GM18517 (cell line): ENCODE data around the gene GATD1.
A peak's percentile ranks its signal among the peaks of the same experiment; 100 is the strongest.

Experiments
- ATAC-seq: cut with Tn5 transposase; IDR thresholded peaks from one replicate; pipeline ENCODE4 v1.9.1; 2021; ENCODE audit warnings: mild to moderate bottlenecking, moderate library complexity; ENCODE audit not compliant: unreplicated experiment

Gene GATD1

DNA sequence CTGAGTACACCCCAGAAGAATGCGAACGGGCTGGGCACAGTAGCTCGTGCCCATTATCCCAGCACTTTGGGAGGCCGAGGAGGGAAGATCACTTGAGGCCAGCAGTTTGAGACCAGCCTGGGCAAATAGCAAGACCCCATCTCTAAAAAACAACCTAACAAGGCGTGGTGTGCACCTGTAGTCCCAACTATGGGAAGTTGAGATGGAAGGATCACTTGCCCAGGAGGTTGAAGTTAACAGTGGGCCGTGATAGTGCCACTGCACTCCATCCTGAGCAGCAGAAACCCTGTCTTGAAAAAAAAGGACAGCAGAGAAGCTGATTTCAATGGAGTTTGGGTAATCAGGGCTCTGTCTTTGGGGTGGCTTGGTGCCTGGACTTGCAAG, 35.8 kb upstream of the GATD1 start:
- ATAC-seq = no peak

DNA sequence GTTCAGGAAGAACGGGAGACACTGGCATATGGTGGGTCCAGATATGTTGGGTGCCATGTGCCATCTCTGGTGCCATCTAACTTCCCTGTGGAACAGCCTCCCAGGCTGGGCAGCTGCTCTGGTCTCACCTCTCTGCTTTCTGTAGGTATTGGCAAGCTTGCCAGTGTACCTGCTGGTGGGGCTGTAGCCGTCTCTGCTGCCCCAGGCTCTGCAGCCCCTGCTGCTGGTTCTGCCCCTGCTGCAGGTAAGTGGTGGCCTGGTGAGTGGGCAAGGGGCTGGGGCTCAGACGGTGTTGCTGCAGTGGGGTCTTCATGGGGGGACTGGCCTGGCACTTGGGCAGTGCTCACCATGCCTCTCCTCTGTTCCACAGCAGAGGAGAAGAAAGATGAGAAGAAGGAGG, 35.1 kb upstream of the GATD1 start:
- no peak for ATAC-seq

DNA sequence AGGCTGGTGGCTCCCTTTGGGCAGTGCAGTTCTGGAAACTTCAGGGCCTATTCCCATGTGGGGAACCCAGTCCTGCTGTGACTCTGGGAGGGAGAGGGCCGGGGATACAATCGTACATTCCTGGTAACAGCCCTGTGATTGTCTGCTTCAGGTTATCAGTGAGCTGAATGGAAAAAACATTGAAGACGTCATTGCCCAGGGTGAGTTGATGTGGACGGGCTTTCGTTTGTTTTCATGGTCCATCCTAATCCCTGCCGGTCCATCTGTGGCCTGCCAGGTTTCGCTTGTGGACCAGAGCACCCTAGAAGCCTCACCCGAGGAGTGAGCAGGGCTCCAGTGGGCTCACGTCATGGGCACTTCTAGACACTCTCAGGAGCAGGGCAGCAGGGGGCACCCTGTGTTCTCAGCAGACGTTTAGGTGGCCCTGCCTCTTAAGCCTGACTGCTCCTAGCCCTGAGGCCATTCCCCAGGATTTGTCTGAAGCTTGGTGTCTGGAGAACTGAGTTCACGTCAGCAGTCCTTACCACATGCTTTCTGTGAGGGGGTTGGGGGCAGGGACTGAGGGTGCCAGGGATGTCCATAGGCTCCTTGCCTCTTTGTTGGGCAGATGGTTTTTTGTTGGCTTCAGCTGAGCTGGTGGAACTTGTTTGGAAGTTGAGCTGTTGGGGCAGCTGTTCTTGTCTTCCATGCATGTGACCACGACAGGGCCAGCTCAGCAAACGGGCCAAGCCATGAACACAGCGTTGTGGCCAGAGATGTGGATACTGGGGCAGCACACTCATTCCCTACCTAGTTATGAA, 34.4 kb upstream of the GATD1 start:
- ATAC-seq = no peak

DNA sequence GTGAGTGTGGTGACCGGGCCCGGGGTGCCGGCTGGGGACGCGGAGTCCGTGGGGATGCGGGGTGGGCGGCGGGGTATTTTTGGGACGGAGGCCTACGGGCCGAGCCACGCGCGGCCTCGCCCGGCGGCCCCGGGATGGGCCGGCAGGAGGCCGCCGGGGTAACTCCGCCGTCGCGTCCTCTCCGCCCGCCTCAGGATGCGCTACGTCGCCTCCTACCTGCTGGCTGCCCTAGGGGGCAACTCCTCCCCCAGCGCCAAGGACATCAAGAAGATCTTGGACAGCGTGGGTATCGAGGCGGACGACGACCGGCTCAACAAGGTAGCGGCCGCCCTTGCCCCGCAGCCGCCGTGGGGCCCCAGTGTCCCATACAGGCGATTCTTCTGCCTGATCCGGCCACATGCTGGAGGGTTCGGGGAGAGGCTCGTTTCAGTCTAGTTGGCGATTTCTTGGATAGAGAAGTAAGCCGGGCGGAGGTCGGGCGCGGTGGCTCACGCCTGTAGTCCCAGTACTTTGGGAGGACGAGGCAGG, 32.8 kb upstream of the GATD1 start:
- ATAC-seq = peak; percentile 13

DNA sequence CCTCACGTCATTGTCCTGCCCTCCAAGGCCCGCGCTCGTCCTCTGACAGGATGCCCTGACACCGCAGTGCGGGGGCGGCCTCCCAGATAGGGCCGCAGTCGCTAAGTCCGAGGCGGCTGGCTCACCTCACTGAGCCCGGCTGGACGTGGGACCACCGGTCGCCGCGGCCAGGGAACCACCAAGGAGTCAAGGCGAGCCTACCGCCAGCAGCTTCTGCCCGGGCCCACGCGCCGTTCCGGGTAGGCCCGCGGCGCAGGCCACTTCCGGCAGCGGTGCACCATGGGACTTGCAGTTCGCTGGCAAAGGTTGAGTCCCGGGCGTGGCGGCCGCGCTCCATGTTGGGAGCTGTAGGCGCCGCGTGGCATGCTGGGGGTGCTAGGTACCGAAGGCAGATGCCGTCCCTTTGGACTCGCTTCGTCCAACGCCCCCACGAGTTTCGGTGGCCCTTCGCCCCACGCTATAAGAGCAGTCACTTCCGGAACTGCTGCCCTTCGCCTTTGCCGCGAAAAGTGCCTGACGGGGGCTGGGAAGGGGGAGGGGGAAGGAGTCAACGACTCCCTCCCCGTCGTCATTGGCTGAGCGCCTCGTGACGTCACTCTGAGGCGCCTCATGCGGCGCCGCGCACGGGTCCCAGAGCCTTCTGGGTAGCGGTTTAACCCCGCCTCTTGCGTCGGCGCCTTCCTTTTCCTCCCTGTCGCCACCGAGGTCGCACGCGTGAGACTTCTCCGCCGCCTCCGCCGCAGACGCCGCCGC, 32.2 kb upstream of the GATD1 start, which contains the start of gene RPLP2:
Gene RPLP2, plus strand, starts transcription at position 681 of the 753 bp plus-strand sequence. CDS start 268 bp downstream, outside the sequence.
- ATAC-seq = peak; percentile 75

DNA sequence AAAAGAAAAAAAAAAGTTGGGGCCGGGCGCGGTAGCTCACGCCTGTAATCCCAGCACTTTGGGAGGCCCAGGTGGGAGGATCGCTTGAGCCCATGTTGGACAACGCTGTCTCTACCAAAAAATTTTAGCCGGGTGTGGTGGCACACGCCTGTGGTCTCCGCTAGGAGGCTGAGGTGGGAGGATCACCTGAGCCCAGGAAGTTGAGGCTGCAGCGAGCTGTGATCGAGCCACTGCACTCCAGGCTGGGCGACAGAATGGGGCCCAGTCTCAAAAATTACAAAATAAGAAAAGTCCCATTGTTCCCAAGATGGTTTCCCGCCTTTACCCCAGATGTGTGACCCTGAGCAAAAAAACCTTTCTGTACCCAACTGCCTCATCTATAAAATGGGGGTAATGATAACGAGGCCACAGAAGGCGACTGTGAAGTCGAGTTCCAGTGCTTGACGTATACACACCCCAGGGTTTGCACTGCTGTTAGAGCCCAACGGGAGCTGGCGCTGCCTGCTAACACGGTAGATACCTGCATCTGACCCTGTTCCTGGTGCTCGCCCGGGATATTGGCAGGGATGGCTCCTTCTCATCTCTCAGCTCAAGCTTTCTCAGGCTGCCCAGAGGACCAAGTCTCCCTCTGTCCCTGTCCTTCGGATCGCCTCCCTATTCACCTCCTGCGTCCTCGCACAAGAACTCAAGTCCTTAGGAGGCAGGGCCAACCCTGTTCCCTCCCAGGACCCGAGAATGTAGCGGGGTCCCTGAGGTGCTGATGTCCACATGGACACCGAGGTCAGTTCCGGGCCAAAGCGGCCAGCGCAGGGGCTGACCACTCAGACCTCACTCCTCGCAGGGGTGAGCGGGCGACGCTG, 31.4 kb upstream of the GATD1 start:
- ATAC-seq = no peak

DNA sequence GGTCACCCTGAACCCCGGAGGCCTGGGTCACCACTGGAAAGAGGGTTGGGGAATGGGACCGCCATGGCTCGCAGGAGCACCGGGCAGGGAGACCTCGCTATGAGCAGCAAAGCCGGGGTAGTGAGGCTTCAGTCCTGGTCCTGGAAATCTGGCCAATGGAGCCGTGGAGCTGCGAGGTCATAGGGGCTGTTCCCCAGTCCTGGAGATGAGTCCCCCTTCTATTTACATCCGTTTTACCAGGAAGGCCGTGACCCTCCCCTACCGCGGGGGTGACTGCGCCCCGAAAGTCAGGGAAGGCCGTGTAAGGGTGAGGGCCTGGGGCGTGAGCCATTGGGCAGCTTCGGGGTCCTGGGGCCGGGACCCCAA, 27.3 kb upstream of the GATD1 start:
- no peak for ATAC-seq

DNA sequence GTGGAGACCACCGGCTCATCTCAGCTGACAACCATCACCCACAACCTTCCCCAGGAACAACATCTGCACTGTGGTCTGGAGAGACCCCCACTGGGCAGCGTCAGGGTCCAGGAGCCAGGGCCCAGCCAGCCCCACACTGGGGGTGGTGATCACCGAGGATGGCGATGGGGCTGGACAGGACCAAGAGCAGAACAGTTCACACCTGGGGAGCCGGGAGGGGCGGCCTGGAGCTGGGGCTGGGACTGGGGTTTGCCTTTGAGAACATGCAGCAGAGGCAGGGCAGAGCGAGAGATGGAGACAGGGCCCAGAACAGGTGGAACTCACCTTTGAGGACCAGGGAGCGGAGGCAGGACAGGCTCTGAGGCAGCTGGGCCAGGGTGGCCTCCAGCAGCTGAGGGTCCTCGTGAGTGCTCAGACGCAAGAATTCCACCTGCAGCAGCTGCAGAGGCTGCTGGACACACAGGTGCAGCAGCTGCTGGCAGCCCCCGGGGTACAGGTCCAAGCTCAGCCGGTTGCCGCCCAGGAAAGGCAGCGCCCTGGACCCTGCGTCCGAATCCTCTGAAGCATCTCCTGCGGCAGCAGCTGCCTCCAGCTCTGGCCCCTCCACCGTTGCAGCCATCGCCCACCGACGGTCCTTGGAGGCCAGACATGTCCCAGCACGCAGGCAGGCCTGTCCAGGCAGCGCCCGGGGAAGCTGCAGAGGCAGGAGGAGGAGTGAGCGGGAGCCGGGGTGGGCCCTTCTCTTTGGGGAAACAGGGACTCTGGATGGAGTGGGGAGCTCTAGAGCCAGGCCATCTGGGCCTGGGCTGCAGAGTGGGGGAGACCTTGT, 26.7 kb upstream of the GATD1 start:
- ATAC-seq = no peak

DNA sequence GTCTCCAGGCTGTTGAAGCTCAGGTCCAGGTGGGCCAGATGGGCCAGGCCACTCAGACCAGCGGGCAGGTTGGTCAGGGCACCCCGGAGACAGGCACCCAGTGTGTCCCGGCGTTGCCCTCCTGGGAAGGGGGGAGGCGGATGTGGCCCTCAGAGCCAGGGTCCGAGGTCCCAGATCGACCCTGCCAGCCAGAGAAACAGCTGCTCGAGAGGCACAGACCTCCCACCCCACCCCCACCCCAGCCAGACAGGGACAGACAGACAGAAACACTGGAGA, 26.1 kb upstream of the GATD1 start:
- ATAC-seq = no peak

DNA sequence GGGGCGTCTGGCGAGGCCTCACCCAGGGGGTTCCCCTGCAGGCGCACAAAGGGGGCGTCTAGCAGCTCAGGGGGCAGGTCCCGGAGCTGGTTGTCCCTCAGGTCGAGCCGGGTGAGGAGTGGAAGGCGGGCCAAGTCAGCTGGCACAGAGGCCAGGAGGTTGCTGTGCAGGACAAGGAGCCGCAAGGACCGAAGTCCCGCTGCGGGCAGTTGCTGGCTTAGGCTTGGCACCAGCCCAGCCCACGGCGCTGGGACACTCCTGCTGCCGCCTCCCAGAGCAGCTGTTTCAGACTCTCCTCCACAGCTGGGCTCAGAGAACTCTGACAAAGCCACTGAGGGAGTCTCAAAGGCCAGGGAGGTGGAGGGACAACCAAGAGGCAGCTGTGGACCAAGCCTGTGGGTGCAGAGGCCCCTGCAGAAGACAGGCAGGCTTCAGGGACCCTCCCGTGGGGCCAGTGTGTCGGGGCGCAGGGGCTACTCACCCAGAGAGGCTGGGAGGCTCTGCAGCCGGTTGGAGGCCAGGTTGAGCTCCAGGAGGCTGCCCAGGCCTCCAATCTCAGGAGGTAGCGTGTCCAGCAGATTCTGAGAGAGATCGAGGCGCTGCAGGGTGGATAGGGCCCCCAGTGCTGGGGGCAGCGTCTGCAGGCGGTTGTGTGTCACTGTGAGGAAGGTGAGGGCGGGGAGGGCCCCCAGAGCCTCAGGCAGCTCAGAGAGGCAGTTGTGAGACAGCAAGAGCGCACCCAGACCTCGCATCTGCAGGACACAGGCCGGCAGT, 25.6 kb upstream of the GATD1 start:
- ATAC-seq = no peak

DNA sequence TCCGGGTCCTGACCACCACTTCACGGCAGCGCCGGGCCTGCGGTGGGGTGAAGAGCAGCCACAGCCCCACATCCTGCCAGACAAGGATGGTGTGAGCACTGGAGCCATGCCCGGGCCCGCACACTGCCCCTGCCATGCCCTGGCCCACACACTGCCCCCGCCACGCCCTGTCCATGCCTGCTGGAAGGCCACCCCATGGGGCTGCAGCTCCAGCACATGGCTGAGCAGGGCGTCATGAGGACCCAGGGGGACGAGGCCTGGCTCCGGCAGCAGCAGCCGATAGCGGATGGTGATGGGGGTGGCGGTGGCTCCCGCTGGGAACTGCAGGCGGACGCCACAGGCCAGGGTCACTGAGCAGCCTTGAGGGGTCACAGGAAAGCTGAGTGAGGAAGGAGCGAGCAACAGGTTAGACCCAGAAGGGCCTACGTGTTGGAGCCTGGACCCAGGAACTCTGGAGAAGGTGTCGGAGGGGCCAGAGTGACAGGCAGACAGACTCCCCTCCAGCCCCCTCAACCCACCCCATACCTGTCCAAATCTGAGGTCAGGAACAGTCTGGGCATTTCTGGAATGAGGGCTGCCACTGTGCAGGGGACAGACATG, 24.8 kb upstream of the GATD1 start:
- no peak for ATAC-seq

DNA sequence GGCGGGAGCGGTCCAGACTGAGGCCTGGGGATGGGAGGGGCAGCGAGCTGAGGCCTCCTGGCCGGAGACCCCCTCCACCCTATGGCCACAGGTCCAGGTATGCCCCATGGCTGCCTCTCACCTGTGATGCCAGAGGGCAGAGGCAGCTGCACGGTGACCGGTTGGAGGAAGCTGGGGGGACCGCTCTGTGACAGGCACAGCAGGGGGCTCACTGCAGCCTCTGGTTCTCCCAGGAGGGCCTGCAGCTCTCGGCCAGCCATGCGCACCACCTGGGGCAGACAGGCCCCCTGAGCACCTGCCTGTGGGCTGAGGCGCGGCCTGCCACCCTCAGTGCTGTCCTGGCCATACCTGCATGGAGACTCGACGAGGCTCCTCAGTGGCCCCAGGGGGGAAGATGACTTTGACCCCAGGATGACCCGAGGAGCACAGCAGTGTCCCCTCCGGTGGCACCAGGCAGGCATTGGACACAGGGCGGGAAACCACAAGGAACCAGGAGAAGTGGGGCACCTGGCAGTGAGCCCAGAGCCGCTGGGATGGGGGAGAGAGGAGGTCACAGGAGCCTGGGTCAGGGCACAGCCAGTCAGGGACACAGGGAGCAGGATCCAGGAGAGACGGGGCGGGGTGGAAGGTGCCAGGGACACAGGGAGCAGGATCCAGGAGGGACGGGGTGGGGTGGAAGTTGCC, 24.0 kb upstream of the GATD1 start:
- ATAC-seq = no peak

DNA sequence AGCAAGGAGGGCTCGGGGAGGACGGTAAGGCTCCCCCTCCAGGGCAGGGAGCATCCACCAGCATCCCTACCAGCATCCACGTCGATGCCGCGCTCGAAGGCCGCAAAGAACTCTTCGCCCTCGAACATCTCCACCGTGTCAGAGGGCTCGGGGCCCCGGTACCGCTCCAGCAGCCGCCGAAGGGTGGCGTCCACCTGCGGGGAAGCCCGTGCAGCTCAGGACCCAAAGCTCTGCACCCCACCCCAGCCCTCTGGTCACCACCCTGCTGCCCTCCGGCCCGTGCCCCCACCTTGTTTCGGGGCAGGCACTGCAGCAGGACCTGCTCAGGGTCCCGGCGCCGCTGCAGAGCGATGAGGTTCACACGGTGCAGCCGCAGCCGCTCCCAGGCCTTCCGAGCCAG, 23.2 kb upstream of the GATD1 start:
- ATAC-seq = no peak

DNA sequence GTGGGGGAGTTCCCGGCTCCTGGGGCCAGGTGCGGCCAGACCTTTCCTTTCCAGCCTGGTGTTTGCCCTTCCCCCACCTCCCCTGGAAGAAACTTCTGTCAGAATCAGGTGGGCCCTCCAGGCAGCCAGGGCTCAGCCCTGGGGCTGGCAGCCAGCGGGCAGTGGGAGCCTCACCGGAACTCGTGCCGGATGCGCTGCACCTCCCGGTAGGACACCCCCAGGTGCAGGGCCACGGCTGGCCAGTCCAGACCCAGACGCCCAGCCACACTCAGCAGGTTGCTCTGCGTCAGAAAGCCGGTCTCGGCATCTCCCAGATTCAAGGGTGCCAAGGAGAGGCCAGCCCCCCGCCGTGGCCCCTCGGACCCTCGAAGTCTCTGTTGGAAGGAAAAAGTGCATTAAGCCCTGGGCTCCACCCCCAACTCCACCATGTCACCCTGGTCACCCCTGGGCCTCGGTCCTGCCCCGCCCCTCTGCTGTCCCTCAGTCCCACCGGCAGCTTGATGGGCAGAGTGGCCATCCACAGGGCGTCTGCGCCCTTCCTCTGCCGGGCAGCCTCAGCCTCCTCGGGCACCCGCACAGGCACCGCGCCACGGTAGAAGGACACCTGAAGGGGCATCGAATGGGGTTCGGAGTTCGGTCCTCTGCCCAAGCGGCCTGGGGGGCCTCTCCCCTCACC, 22.5 kb upstream of the GATD1 start:
- ATAC-seq = no peak

DNA sequence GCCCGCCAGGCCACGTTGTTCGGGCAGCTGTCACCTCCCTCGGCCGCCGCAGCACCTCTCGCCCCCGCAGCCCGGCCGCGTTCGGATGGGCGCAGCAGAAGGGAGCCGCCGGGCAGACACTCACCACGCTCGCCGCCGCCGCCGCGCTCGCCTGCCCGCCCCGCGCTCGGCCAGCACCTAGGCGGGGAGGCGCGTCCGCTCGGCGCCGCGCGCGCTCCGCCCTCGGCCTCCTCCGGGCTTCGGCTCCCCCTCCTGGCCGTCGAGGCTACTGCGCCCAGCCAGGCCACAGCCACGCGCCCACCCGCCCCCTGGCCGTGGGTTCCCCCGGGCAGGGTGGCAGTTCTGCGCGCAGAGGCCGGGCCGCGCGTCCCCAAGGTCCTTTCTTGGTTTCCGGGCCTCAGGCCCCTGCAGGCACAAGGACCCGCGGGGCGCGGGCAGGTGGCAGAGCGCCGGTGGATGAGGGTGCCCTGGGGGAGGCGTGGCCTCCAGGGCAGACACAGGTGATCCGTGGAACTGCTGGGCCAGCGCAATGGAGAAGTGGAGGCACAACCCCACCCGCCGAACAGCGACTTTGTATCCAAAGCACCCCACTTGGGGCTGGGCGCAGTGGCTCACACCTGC, 20.9 kb upstream of the GATD1 start, which contains the start of gene SLC25A22:
Gene SLC25A22, minus strand, starts transcription at position 189 of the 621 bp plus-strand sequence. CDS start 3,275 bp downstream, outside the sequence.
- peak; percentile 56 for ATAC-seq

DNA sequence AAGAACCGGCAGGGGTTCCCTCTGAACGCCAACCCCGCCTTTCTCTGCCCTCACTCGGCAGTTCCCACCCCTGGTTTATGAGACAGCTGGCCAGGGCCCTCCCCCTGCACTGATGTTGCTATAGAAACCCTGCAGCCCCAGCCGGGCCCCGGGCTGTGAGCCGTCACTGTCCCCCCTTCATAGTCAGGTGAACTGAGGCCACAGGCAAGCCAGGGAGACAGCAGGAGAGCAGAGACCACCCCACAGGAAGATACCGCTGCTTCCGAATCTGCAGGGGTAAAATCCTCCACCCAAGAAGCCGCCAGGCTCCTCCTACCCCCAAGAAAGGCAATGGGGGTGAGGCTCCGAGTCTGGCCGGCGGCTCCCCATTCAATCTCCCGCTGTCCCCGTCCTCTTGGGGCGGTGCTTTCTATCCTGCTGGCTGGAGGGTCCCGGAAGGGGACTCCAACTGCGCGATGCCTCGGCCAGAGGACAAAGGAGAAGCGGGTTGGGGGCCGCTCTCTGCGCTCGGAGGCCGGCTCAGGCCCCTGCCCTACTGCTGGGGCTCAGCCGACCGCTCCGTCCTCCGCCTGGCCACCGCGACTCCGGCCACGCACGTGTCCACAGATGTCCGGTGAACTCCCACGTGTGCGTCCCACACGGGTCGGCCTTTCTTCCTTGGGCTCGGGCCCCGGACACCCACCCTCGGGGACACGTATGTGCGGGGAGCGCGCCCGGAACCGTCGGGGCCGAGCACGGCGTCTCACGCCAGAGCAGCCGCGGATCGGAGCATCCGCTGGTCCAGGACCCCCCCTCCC, 20.2 kb upstream of the GATD1 start:
- ATAC-seq = peak; percentile 42
